B cell (primary cell): ENCODE measurements around the gene HACD2. TPM values are rescaled to one million over a fixed set of nuclear protein-coding genes. Genes with fewer than 3 reads are reported as not detected.

Experiments used
- ATAC-seq: fragments of 200-7000 bp; cut with Tn5 transposase; one replicate; pipeline ENCODE4 v1.10.0; 2021; ENCODE audit warnings: low read depth, mild to moderate bottlenecking, moderate number of reproducible peaks, moderate library complexity
- CTCF ChIA-PET: fragments of 350-600 bp; sonication (Branson Sonifier 250); formaldehyde crosslinking; loops from one replicate; lab custom pipeline; 2021; ENCODE audit warnings: antibody characterized with exemption, inconsistent platforms; lab: Charles Lee
- POLR2A ChIA-PET: fragments of 350-600 bp; sonication (Branson Sonifier 250); formaldehyde crosslinking; loops from one replicate; lab custom pipeline; 2021; ENCODE audit warnings: antibody characterized with exemption; lab: Charles Lee
- DNase-seq: peaks from one replicate; pipeline ENCODE4 v3.0.0; 2013
- H2AFZ ChIP-seq: 2 replicates; pipeline ENCODE4 v1.6.1; 2012; ENCODE audit warnings: mild to moderate bottlenecking, low read depth, low read length; ENCODE audit not compliant: insufficient read depth, poor library complexity, severe bottlenecking
- H3K27ac ChIP-seq, 2 donors: 1 replicate in 1 of 2; 2 replicates in 1 of 2; pipeline ENCODE4 v1.5.1; 2012 to 2013; ENCODE audit warnings: low read length in 2 of 2, mild to moderate bottlenecking in 2 of 2, moderate library complexity in 1 of 2
- H3K27me3 ChIP-seq, 4 experiments: fragments of 200-600 bp in 1 of 4; sonication (generic) in 1 of 4; replicated peaks in 1 of 4; 1 replicate in 2 of 4; 2 replicates in 2 of 4; pipeline versions ENCODE4 v1.6.1 to v1.7.0; 2013 to 2016; ENCODE audit warnings: low read length in 3 of 4, mild to moderate bottlenecking in 2 of 4, mixed read lengths in 1 of 4, moderate library complexity in 1 of 4; ENCODE audit not compliant: insufficient read depth in 4 of 4, control insufficient read depth in 3 of 4; ENCODE audit errors: control extremely low read depth in 1 of 4
- H3K36me3 ChIP-seq, 2 experiments: replicated peaks in 1 of 2; 1 replicate in 1 of 2; 2 replicates in 1 of 2; pipeline versions ENCODE4 v1.6.1 to v1.7.1; 2013; ENCODE audit warnings: low read length in 1 of 2; ENCODE audit not compliant: insufficient read depth in 2 of 2, control insufficient read depth in 1 of 2; ENCODE audit errors: control extremely low read depth in 1 of 2, extremely low read depth in 1 of 2
- H3K4me1 ChIP-seq, 2 donors: fragments of 200-600 bp in 1 of 2; sonication (generic) in 1 of 2; 1 replicate in 1 of 2; 2 replicates in 1 of 2; pipeline versions ENCODE4 v1.5.1 to v1.6.1; 2013 to 2017; ENCODE audit warnings: low read length in 2 of 2; ENCODE audit not compliant: control insufficient read depth in 2 of 2, insufficient read depth in 2 of 2
- H3K4me2 ChIP-seq: replicated peaks from 2 replicates; pipeline ENCODE3; 2012; ENCODE audit warnings: mild to moderate bottlenecking, low read depth, low read length; ENCODE audit not compliant: poor library complexity, severe bottlenecking
- H3K4me3 ChIP-seq, 5 experiments: fragments of 200-600 bp in 1 of 5; sonication (generic) in 1 of 5; 1 replicate in 3 of 5; 2 replicates in 2 of 5; pipeline versions ENCODE4 v1.5.1 to v1.7.0; 2011 to 2016; ENCODE audit warnings: low read length in 4 of 5, mild to moderate bottlenecking in 4 of 5, low read depth in 2 of 5, control low read depth in 1 of 5, moderate library complexity in 1 of 5; ENCODE audit not compliant: insufficient read depth in 1 of 5; ENCODE audit errors: control extremely low read depth in 1 of 5, extremely low read depth in 1 of 5
- H3K79me2 ChIP-seq: fragments of 200-600 bp; sonication (generic); one replicate; pipeline ENCODE4 v1.6.0; 2016; ENCODE audit warnings: low read length; ENCODE audit not compliant: control insufficient read depth, insufficient read depth
- H3K9ac ChIP-seq: fragments of 200-600 bp; sonication (generic); 2 replicates; pipeline ENCODE4 v1.6.1; 2017; ENCODE audit warnings: mild to moderate bottlenecking, low read length, moderate library complexity
- H3K9me3 ChIP-seq, 3 donors: one replicate each; pipeline versions ENCODE4 v1.6.1 to v1.7.1; 2013; ENCODE audit warnings: low read length in 2 of 3; ENCODE audit not compliant: control insufficient read depth in 2 of 3, insufficient read depth in 1 of 3; ENCODE audit errors: control extremely low read depth in 1 of 3
- H4K20me1 ChIP-seq: 2 replicates; pipeline ENCODE4 v1.6.0; 2012; ENCODE audit warnings: mild to moderate bottlenecking, low read length; ENCODE audit not compliant: insufficient read depth, control insufficient read depth, poor library complexity, severe bottlenecking
- H3K27ac Mint-ChIP-seq: one replicate; pipeline ENCODE4 v1.8.0; 2021; ENCODE audit warnings: mixed read lengths
- H3K27me3 Mint-ChIP-seq: one replicate; pipeline ENCODE4 v1.8.0; 2021; ENCODE audit warnings: mixed read lengths
- H3K4me1 Mint-ChIP-seq: one replicate; pipeline ENCODE4 v1.8.0; 2021; ENCODE audit warnings: mixed read lengths
- H3K4me3 Mint-ChIP-seq: one replicate; pipeline ENCODE4 v1.8.0; 2021; ENCODE audit warnings: mixed read lengths
- H3K9me3 Mint-ChIP-seq: one replicate; pipeline ENCODE4 v1.8.0; 2022; ENCODE audit warnings: mixed read lengths; ENCODE audit not compliant: insufficient read depth
- CTCF ChIP-seq: fragments of 200-600 bp; IDR thresholded peaks from one replicate; pipeline ENCODE4 v1.8.0; 2022; ENCODE audit warnings: antibody characterized with exemption, mild to moderate bottlenecking
- EZH2 ChIP-seq: IDR thresholded peaks from 2 replicates; pipeline ENCODE4 v1.6.1; 2012; ENCODE audit warnings: borderline replicate concordance, low read depth, mild to moderate bottlenecking, moderate library complexity, low read length; ENCODE audit not compliant: insufficient read depth, poor library complexity, severe bottlenecking
- WGBS: methylation state at CpG from one replicate; pipeline ENCODE4 v1.1.5; 2013; ENCODE audit warnings: missing lambda C conversion rate; ENCODE audit not compliant: insufficient coverage; 5-methylcytosine and 5-hydroxymethylcytosine counted together
- intact Hi-C: fragments of 100-400 bp; cut with micrococcal nuclease; formaldehyde crosslinking; loops from one replicate; pipeline ENCODE4 v1.10.0; 2022
- polyA plus RNA-seq: library from polyadenylated mRNA; depleted of rRNA; stranded (reverse); fragments of >200 nt; gene quantifications from 2 replicates; pipeline ENCODE4 v1.2.3, GENCODE V29; 2012
- total RNA-seq, 2 donors: library from RNA; stranded (reverse); fragments of 120-200 nt in 1 of 2; gene quantifications; 1 replicate in 1 of 2; 2 replicates in 1 of 2; pipeline versions ENCODE4 v1.2.3 to v1.2.4, GENCODE V29; 2013 to 2022

The HACD2 gene
- total and polyA plus RNA-seq, 2 donors (not counting 1 experiment from before 2014, with no cell fraction given), result 14.5 to 30.7 TPM

- no peak overlapping the region for H3K27ac Mint-ChIP-seq
- H3K4me1 Mint-ChIP-seq, result peaks cover 29% of the 10 kb centered on the region
- Histone ChIP-seq H3K27me3 (no peaks in the 10 kb centered on the region), H3K9ac (no peak overlapping the region), H3K4me1 (peaks cover 11 to 12% of the 10 kb centered on the region in 2 donors), H2AFZ (no peak overlapping the region), H3K4me2 (no peak overlapping the region), H3K4me3 (no peak overlapping the region), H4K20me1 (no peaks in the 10 kb centered on the region), H3K36me3 (peaks cover 0 to 6% of the 10 kb centered on the region in 2 experiments), H3K79me2 (no peaks in the 10 kb centered on the region), H3K9me3 (no peaks in the 10 kb centered on the region), H3K27ac (no peak overlapping the region)
- ChIA-PET POLR2A (no interaction called here), CTCF (no interaction called here)
- ATAC-seq (no peak), DNase-seq (no peak)
- 78% methylated on average over 4 of the region's 5 CpGs for WGBS
- no peaks in the 10 kb centered on the region for H3K9me3 Mint-ChIP-seq
- intact Hi-C loops, result no loop called here
- H3K27me3 Mint-ChIP-seq, result no peaks in the 10 kb centered on the region
- no peak for TF ChIP-seq EZH2
- TF ChIP-seq CTCF, result no peak
- H3K4me3 Mint-ChIP-seq, result no peak overlapping the region
These were observed 24.2 kb upstream of the HACD2 start for GRCh38 chr3:123609063-123609462.

- H2AFZ ChIP-seq, result no peak overlapping the region
- H3K9me3 Mint-ChIP-seq, result no peaks in the 10 kb centered on the region
- CTCF ChIA-PET, result interaction anchor here (0.6 kb wide), 1 partner anchor 107 kb away, joined by 3 read pairs; no protein-coding TSS in a partner anchor
- H3K9ac ChIP-seq, result no peak overlapping the region
- H3K4me1 Mint-ChIP-seq, result peaks cover 29% of the 10 kb centered on the region
- no peak overlapping the region for H3K4me3 ChIP-seq
- H3K4me1 ChIP-seq, result peaks cover 11 to 12% of the 10 kb centered on the region in 2 donors
- no peak overlapping the region for H3K27ac ChIP-seq
- ATAC-seq, result no peak
- no peaks in the 10 kb centered on the region for H3K27me3 ChIP-seq
- DNase-seq, result no peak
- no peak overlapping the region for H3K4me2 ChIP-seq
- intact Hi-C loops, result no loop called here
- WGBS, result no CpG with 5 or more reads among the region's 3 CpGs
- no peaks in the 10 kb centered on the region for H4K20me1 ChIP-seq
- no peak for TF ChIP-seq EZH2
- TF ChIP-seq CTCF, result no peak
- H3K9me3 ChIP-seq, result no peaks in the 10 kb centered on the region
- H3K4me3 Mint-ChIP-seq, result no peak overlapping the region
- peaks cover 0 to 6% of the 10 kb centered on the region in 2 experiments for H3K36me3 ChIP-seq
- H3K27me3 Mint-ChIP-seq, result no peaks in the 10 kb centered on the region
- POLR2A ChIA-PET, result no interaction called here
- no peaks in the 10 kb centered on the region for H3K79me2 ChIP-seq
- no peak overlapping the region for H3K27ac Mint-ChIP-seq
These were observed 23.5 kb upstream of the HACD2 start for GRCh38 chr3:123608263-123608937.
